SIG-M5 treated with dmso at 0.1 percent for 504 hours (cell line): ENCODE measurements around the gene CD2AP.
"Not testable (repeated sequence)": the region's sequence is repeated elsewhere in the genome, so short reads cannot be mapped to it uniquely, and the experiment has no call there.

Experiments
- DNase-seq: peaks from one replicate; lab custom pipeline; 2025; ENCODE audit not compliant: unreplicated experiment; lab: John Stamatoyannopoulos, UW

The CD2AP gene

DNA sequence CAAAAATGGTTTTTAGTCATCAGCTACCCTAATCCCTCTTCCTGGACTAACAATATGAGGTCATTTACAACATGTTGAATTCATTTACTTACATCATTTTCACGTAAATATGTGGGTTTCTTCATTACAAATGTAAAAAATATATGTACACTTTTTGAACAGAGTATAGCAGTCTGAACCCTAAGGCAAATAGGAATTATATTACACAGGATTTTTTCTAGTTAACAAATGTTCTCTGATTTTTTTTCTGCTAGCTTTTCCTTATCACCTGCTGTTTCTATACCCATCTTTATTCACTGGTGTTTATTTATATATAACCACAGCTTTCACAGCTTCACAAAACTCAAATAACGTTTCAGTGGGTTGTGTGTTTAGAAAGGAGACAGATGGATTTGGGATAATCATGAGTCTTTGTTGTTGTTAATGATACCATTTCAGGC, 21.0 kb upstream of the CD2AP start:
- DNase-seq = no peak

DNA sequence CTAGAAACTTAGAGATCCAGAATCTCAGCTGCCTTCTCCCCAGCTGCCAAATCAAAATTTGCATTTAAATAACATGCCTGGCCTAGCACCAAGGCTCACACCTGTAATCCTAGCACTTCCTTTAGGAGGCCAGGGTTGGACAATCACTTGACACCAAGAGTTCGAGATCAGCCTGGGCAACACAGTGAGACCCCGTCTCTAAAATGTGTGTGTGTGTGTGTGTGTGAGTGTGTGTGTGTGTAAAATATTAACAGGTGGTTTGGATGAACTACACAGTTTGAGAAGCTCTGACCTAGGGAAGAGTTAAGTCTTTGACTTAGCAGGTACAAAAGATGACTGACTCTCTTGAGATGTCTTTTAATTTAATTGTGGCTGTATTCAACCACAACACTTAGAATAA, 20.2 kb upstream of the CD2AP start:
- DNase-seq = no peak

DNA sequence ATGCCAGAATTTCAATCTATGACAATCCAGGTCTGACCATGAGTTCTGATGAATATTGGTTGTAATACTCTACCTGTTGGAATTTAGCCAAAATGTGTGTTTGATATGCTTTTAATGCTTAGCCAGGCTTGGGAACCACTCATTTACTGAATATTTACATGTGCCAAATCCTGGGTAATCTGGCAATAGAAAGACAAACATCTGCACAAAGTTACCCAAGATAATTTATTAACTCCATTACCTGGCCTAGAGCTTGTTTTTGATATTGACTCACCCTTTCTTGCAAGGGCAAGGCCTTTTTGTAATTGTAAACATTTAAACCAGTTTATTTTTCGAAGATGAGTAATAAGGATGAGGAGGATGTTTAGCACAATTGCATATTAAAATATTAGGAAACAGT, 13.5 kb upstream of the CD2AP start:
- no peak for DNase-seq

DNA sequence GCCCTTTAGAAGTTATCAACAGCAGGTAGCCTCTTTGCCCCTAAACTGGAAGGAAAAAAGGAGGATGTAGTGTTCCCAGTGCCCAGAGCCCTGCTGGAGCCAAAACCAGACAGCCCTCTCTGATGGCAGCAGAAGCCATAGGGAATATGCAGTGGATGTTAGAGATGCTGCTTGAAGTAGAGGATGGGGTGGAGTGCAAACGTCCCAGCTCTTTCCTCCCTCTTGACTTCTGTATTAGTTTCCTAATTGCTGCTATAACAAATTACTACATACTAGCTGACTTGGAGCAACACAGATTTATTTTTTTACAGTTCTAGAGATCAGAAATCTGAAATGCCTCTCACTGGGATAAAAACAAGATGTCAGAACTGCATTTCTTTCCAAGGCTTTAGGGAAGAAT, 12.5 kb upstream of the CD2AP start:
- no peak for DNase-seq

DNA sequence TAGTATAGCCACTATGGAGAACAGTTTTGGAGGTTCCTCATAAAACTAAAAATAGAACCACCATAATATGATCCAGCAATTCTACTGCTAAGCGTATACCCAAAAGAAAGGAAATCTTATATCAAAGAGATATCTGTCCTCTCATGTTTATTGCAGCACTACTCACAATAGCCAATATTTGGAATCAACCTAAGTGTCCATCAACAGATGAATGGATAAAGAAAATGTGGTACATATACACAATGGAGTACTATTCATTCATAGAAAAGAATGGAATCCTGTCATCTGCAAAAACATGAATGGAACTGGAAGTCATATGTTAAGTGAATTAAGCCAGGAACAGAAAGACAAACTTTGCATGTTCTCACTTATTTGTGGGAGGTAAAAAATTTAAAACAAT, 5.7 kb upstream of the CD2AP start:
- DNase-seq = no peak

DNA sequence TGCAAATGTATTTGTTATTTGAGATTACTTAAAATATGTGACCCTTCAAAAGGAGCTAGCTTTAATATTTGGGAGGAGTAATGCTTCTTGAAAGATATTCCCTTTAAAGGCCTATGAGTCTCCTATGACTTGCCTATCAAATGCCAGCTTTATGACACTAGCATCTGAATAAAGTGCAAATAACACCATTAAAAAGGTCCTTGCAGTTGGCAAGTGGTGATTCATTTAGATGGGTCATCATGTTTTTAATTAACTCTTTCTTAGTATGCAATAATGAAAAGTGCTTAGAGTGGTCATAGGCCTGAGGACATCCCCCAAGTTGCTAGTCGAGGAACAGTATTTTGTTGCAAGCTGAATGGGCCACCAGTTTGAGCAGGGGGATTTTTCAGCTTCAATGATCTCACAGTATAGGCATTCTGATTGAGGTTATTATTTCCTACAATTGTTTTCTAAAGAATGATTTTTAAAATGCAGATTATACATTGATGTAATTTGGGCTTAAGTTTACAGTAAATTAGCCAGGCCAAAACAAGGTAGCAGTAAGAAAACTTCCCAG, 3.7 kb upstream of the CD2AP start:
- no peak for DNase-seq

DNA sequence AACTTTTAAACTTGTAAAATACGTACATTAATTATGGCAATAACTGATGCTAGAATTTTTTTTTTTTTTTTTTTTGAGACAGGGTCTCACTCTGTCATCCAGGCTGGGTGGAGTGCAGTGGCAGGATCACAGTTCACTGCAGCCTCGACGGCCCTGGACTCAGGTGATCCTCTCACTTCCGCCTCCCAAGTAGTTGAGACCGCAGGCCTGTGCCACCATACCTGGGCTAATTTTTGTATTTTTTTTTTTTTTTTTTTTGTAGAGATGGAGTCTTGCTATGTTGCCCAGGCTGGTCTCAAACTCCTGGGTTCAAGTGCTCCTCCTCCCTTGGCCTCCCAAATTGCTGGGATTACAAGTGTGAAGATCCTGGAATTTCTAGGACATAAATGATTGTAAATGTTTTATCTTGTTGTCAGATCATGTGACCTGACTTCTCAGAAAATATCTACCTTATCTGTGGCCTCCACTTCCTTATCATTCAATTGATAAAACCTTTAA, 2.2 kb upstream of the CD2AP start:
- no peak for DNase-seq

DNA sequence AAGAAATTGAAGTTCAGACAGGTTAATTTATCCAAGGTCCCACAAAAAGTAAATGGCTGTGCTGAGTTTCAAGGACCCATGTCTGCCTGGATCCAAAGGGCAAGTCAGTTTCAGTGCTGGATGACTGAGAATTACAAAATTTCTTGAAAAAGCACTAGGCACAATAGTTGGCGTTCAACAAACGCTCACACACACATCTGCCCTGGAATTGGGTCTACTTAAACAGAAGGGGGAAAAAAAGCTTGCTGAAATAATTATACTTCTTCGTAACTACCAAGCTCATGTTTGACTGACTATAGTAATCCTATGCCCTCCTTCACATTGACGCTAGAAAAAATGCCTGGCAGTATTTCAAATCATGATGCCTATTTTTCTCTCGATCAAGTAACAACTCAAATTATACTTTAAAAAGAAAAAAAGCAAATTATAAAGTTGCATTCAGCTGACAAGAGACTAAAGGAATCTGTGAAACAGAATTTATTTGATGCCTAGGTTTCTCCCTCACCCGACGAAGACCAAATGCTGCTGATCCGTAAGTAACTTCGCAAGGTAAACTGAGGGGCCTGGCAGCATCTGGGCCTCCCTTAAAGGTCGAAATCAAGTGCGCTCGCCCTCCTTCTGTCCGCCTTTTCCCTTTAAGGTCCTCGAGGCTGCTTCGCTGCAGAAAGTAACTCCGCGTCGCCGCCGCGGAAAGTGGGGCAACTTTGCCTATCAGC, 650 bp upstream of the CD2AP start:
- no peak for DNase-seq

DNA sequence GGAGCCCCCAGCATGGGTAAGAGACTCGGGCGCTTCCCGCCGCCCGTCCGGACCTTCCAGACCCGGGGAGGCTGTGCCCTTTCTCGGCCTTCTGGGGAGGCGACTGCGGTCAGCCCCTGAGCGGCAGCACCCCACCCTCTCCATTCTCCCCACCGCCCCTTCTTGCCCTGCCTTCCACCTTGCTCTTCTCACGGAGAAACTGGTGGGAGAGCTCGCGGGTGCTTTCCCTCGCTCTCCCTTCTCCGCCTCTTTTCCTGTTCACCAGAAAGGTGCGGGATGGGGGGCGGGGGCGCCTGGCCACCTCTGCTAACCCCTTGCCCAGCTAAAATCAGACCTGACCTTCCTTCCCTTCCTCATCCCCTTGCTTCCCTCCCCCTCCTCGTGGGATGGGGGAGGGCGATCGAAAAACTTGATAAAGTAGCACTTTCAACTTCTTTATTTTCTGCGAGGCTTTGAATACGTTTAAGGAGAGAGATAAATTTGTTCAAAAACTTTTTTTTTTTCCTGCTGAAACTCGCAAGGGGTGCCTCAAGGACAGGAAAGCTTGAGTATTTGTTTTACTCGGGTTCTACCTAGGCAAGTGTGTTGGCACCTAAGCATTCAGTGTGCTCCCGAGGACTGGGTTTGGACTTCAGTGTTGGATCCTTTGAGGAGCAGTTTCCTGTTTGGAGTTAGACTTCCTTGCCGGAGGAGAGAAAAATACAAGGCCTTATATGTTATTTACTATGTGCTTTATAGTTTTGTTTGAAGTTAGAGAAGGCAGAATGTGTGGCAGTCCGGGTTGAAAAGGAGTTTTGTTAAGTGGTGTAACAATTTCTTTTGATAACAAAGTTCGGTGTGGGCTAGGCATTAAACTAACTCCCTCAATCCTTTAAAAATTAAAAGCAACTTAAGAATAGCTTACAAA, 897 bp downstream of the CD2AP start:
- peak; percentile 24 for DNase-seq

DNA sequence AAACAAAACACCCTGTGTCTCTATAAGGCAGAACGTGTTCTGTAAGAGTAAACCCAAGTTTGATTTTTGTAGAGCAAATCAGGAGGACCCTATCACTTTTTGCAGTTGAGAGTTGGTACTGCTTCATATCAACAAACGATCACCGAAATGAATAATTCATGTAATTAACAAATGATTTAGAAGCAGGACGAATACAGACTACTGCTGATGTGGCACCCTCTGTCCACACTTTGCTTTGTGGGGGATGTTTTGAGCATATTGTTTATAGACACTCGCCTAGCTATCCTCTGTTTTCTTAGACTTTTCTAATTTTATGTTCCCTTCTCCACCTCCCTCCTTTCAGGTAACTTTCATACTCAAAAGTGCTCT, 1.5 kb downstream of the CD2AP start:
- DNase-seq = no peak

DNA sequence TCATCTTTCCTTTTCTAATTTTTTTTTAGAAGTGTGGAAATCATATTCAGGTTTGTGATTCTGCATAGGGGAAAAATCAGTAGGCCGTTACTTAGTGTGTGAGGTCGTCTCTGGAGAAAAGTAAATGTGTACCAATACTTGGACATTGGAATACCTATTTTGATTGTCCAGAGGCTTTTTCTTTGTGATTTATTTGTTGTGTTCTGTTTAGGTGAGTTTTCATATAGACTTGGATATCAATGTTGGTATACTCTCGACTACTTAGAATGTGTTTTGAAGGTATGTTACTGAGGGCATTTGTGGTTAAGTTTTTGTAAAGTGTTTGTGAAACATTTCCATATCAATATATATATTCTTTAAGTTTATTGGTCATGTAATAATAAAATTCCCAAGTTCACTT, 2.3 kb downstream of the CD2AP start:
- no peak for DNase-seq

DNA sequence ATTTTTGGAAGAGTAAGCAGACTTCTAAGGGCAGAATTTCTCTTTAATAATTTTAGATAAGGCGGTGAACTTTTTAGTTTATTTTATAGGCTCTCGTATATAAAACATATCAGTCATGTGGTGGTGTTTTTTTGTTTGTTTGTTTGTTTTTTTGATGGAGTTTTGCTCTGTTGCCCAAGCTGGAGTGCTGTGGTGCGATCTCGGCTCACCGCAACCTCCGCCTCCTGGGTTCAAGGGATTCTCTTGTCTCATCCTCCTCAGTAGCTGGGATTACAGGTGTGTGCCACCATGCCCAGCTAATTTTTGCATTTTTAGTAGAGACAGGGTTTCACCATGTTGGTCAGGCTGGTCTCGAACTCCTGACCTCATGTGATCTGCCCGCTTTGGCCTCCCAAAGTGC, 3.6 kb downstream of the CD2AP start:
- DNase-seq = not testable (repeated sequence)

DNA sequence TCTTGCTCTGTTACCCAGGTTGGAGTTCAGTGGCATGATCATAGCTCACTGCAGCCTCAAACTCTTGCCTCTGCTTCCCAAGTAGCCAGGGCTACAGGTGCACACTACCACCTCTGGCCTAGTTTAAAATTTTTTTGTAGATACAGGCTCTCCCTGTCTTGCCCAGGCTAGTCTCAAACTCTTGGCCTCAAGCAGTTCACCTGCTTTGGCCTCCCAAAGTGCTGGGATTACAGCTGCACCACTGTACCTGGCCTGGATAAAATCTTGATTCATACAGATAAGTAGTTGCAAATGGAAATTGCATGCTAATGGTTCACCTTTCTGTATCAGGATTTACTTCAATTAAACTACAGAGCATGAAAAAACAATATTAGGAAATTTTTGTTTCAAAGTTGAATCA, 4.2 kb downstream of the CD2AP start:
- DNase-seq = no peak

DNA sequence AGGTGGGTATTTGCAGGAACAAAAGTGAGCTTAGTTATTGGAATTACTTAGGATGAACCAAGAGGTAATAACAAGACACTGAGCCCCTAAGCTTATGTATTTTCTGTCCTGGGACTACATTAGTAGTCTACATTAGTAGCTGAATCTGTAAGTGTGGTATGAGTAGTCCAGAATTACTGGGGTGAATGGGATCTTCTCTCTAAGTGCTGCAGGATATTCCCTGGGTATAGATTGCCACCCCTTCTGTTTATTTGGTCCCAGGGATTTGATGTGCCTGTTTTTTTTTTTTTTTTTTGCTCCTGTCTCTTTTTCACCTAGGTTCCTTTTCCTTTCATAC, 5.9 kb downstream of the CD2AP start:
- DNase-seq = no peak

DNA sequence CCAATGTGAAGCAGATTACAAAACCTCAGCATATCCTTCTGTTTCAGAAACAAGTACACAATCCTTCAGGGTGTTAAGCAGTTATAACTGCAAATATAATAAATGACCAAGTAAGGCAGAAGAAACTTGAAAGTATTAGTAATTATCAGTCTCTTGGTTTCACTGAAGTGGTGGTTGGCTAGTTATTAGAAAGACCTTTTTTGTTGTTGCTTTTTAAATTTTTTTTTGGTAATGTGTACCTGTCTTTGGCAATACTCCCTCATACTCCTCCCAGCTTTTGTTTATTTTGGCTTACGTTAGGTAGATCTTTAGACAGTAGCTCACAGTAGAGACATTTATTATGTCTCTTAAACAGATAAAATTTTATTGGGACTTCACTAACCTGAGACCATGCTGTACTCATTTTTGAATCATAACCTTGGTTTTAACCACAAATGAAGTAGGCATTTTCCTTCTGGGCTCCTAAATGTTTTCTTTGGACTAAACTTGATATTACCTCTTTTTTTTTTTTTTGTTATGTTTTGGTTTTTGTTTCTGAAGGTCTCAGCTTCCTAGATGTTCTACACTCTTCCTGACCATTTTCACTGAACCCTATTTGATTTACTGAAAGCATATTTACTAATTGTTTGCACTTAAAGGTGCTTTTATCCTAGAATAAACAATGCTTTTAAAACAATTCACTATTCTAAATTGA, 6.4 kb downstream of the CD2AP start:
- no peak for DNase-seq

DNA sequence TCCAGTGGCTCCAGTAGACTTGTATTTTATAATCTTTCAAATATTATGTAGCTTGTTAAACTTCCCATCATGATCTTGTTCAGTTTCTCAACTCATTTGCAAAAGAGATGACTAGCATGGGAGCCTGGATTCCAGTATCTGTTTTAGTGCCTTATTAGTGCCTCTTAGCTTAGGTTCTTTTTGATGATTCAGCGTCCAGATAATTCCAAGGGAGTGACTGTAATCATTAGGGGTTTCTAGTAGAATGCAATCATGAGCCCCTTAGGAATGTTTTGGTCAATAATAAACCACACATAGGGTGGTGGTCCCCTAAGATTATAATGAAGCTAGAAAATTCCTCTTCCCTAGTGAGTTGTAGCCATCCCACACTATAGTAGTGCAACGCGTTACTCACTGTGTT, 7.0 kb downstream of the CD2AP start:
- no peak for DNase-seq

DNA sequence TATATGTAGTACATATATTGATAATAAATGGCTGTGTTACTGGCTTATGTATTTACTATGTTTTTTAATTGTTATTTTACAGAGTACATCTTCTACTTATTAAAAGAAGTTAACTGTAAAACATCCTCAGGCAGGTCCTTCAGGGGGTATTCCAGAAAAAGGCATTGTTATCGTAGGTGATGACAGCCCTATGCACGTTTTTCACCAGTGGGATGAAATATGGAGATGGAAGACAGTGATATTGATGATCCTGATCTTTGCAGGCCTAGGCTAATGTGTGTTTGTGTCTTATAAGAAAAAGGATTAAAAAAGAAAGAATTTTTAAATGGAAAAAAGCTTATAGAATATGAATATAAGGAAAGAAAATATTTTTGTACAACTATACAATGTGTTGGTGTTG, 7.5 kb downstream of the CD2AP start:
- DNase-seq = no peak

DNA sequence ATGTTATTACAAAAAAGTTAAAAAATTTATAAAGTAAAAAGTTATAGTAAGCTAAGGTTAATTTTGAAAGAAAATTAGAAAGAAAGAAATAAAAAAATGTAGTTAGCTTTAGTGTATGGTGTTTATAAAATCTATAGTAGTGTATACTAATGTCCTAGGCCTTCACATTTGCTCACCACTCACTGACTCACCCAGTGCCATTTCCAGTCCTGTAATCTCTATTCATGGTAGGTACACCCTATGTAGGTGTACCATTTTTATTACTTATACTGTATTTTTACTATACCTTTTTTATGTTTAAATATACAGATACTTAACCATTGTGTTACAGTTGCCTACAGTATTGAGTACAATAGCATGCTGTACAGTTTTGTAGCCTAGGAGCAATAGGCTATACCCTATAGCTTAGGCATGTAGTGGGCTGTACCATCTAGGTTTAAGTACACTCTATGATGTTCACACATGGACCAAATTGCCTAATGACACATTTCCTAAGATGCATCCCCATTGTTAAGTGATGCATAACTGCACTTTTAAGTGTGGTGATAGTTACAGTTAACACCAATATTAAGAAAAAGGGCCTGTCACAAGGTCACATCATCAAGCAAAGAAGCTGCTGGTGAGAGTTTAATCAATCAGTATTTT, 8.0 kb downstream of the CD2AP start:
- DNase-seq = no peak

DNA sequence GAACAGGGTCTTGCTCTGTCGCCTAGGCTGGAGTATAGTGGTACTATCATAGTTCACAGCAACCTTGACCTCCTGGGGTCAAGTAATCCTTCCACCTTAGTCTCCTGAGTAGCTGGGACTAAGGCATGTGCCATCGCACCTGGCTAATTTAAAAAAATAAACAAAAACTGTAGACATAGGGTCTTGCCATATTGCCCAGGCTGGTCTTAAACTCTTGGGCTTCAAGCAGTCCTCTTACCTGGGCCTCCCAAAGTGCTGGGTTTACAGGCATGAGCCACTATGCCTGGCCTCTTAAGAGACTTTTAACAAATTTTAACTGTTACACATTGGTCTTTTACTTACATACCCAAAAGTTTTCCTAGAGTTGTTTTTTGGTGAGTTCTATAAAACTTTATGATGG, 12.4 kb downstream of the CD2AP start:
- no peak for DNase-seq

DNA sequence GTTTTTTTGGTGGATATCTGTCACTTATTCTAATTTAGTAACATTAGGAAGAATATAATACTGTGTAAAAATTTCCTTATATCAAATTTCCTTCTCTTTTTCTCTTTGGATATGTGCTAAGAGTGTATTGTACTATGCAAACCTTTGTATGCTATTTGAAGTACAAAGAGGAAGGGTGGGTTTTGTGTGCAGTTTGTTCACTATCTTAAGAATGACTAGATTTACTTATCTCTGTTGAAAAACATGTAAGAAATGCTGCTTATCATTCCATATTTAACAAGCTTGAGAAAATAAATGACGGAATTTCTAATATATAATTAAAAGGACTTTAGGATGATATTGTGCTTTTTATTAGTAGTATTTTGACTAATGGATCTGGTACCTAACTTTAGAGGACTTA, 13.1 kb downstream of the CD2AP start:
- no peak for DNase-seq

DNA sequence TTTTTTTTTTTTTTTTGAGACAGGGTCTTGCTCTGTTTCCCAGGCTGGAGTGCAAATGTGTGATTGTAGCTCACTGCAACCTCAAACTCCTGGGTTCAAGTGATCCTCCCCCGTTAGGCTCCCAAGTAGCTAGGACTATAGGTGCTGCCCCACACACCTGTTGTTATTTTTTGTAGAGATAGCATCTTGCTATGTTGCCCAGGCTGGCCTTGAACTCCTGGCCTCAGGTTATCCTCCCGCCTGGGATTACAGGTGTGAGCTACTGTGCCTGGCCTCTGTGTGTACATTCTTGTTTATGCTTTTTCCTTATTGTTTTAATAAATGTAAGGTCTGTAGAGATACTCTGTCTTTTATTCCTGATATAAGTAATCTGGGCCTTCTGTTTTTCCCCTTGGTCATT, 14.8 kb downstream of the CD2AP start:
- no peak for DNase-seq
